ENCODE data around the gene ASF1B.

The ASF1B gene

DNA sequence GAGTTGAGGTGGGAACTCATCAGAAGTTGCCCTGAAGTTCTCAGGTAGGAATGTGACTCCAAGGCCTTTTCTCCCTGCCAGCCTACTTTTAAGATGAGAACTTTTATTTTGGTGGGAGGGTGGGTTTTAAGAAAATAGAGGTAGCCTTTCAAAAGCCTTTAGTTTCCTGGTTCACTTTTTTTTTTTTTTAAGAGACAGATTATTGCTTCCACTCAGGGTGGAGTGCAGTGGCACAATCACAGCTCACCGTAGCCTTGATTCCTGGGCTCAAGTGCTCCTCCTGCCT is 53.8 kb downstream of the ASF1B start:
- H3K4me1 ChIP-seq (ENCODE audit: control insufficient read depth in 1 of 2, insufficient read depth in 1 of 2, low read depth in 1 of 2, low read length in 1 of 2), result peaks cover 44 to 48% of the 10 kb centered on the region in 2 experiments
- TF ChIP-seq CTCF (IDR thresholded peaks at IDR 0.05), result no peak
- H3K36me3 ChIP-seq, result no peaks in the 10 kb centered on the region
- H3K27me3 ChIP-seq, result no peaks in the 10 kb centered on the region
- no peak overlapping the region for H3K4me3 ChIP-seq (ENCODE audit: low read depth in 1 of 2, low read length in 1 of 2)
- H3K27ac ChIP-seq, result no peak overlapping the region
- no peaks in the 10 kb centered on the region for H3K9me3 ChIP-seq

DNA sequence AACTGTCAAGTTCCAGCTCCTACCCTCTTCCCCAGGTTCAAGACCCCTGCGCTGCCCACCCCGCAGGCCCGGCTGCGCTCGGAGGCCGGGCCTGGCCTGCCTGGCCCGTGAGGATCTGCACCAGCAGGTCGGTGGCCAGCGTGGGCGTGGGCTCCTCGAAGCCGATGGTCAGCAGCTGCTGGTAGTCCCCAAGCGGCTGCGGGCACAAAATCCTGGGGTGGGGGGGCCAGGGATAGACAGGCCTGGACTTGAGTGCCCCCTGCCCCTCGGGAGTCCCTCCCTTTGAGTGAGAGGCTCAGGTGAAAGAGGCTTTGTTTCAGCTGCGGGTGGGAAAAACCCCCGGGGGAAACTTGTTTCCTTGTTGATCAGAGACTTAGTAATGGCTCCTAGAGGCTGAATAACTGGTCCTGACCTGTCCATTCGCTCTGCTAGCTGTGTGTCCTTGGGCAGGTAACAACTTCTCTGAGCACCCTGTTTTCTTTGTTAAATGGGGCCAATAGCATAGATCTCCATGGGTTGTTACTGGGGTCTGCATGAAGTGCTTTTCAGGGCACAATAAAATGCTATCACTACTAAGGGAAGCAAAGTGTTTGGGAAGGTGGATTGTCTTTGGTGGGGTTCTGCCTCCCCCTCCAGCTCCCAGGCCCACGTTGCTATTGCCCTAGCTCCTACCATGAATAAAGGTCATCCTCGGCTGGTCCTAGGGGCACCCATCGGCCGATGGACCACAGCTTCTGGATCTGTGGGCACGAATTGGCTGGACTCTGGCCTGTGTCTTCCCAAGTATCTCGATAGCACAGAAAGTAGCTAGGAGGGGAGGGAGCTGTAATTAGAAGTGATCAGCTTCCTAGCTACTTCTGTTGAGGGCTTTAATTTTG is 54.4 kb downstream of the ASF1B start:
- Histone ChIP-seq H3K9me3 (no peaks in the 10 kb centered on the region), H3K36me3 (no peaks in the 10 kb centered on the region), H3K4me3 (ENCODE audit: low read depth in 1 of 2, low read length in 1 of 2) (peak overlapping the region; percentile 85 to 93), H3K27ac (peak overlapping the region; percentile 86), H3K4me1 (ENCODE audit: control insufficient read depth in 1 of 2, insufficient read depth in 1 of 2, low read depth in 1 of 2, low read length in 1 of 2) (peaks cover 50 to 54% of the 10 kb centered on the region in 2 experiments), H3K27me3 (no peaks in the 10 kb centered on the region)
- TF ChIP-seq CTCF (IDR thresholded peaks at IDR 0.05), result no peak

GRCh38 chr19:14080887-14081796 is 55.2 kb downstream of the ASF1B start:
- H3K9me3 ChIP-seq, result no peaks in the 10 kb centered on the region
- H3K27me3 ChIP-seq, result no peaks in the 10 kb centered on the region
- no peaks in the 10 kb centered on the region for H3K36me3 ChIP-seq
- peak; percentile 21 for TF ChIP-seq CTCF (IDR thresholded peaks at IDR 0.05)
- H3K4me3 ChIP-seq (ENCODE audit: low read depth in 1 of 2, low read length in 1 of 2), result peak overlapping the region; percentile 85 to 93
- peak overlapping the region; percentile 86 for H3K27ac ChIP-seq
- H3K4me1 ChIP-seq (ENCODE audit: control insufficient read depth in 1 of 2, insufficient read depth in 1 of 2, low read depth in 1 of 2, low read length in 1 of 2), result peaks cover 59 to 63% of the 10 kb centered on the region in 2 experiments

GRCh38 chr19:14078411-14078810 is 58.0 kb downstream of the ASF1B start:
- H3K4me3 ChIP-seq (ENCODE audit: low read depth in 1 of 2, low read length in 1 of 2), result peak overlapping the region in 1 of 2 experiments; percentile 8
- H3K27me3 ChIP-seq, result no peaks in the 10 kb centered on the region
- no peaks in the 10 kb centered on the region for H3K9me3 ChIP-seq
- H3K27ac ChIP-seq, result peak overlapping the region; percentile 86
- no peak for TF ChIP-seq CTCF (IDR thresholded peaks at IDR 0.05)
- H3K4me1 ChIP-seq (ENCODE audit: control insufficient read depth in 1 of 2, insufficient read depth in 1 of 2, low read depth in 1 of 2, low read length in 1 of 2), result peaks cover 78 to 79% of the 10 kb centered on the region in 2 experiments
- no peaks in the 10 kb centered on the region for H3K36me3 ChIP-seq

DNA sequence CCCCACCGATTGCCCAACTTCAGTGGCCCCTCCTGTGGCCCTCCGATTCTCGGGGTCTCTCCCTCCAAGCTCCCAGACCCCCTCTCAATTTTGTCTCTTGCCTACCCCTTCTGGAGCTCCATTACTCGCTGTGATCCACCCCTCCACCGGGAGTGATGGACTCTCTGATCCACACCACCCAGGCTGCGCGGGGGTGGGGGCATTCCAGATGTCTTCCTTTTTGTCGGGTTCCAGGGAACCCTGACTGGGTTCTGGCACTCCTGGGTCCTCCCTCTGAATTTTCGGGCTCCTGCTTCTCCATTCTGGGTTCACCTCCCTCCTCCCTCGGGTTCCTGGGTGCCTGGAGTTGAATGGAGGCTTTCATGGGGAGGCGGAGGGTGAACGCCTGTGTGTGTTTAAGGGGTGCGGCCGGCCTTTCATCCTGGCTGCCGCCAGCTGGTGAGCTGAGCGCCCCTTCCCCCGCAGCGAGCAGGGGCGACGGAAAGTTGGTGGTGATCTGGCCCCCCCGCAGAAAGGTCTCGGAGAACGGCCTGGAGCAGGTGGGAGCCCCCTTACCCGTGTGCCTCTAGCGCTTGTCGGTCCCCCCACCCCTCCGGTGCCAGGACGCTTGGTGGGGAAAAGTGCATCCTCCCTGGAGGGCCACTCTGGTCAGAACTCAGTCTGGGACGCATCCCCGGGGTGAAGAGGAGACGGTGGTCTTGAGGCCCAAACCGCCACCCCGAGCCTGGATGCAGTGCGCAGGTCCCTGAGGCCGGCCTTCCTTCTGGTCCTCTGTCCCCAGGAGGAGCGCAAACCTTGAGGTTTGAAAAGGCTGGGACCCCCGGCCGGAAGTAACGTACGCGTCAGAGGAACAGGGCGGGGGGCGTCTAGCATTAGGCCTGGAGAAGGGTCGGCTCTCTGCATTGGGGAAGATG is 62.2 kb downstream of the ASF1B start:
- Histone ChIP-seq H3K27ac (peak overlapping the region; percentile 86), H3K36me3 (no peaks in the 10 kb centered on the region), H3K9me3 (no peaks in the 10 kb centered on the region), H3K4me3 (ENCODE audit: low read depth in 1 of 2, low read length in 1 of 2) (peak overlapping the region; percentile 89 to 97), H3K27me3 (peaks cover 24% of the 10 kb centered on the region), H3K4me1 (ENCODE audit: control insufficient read depth in 1 of 2, insufficient read depth in 1 of 2, low read depth in 1 of 2, low read length in 1 of 2) (peaks cover 65 to 67% of the 10 kb centered on the region in 2 experiments)
- TF ChIP-seq CTCF (IDR thresholded peaks at IDR 0.05), result no peak
